Immature natural killer cell (primary cell): ENCODE results near the gene SLC46A1. TPM values are rescaled to one million over a fixed set of nuclear protein-coding genes. Genes with fewer than 3 reads are reported as not detected.

ENCODE experiments used
- DNase-seq, 3 donors: peaks; one replicate each; pipeline ENCODE4 v3.0.0; 2022; ENCODE audit warnings: mixed read lengths in 1 of 3
- H3K27ac Mint-ChIP-seq, 6 donors: one replicate each; pipeline ENCODE4 v1.8.0; 2020; ENCODE audit warnings: mixed read lengths in 6 of 6, mild to moderate bottlenecking in 5 of 6, inconsistent platforms in 4 of 6, moderate library complexity in 3 of 6
- H3K27me3 Mint-ChIP-seq, 3 donors: one replicate each; pipeline ENCODE4 v1.8.0; 2020 to 2021; ENCODE audit warnings: low read depth in 3 of 3, mild to moderate bottlenecking in 3 of 3, mixed read lengths in 3 of 3, moderate library complexity in 3 of 3, inconsistent platforms in 1 of 3
- H3K36me3 Mint-ChIP-seq, 3 donors: one replicate each; pipeline ENCODE4 v1.8.0; 2020; ENCODE audit warnings: mixed read lengths in 3 of 3, inconsistent platforms in 2 of 3, mild to moderate bottlenecking in 2 of 3
- H3K4me1 Mint-ChIP-seq, 2 donors: one replicate each; pipeline ENCODE4 v1.8.0; 2020; ENCODE audit warnings: inconsistent platforms in 2 of 2, mild to moderate bottlenecking in 2 of 2, mixed read lengths in 2 of 2, moderate library complexity in 1 of 2
- H3K4me3 Mint-ChIP-seq, 5 donors: one replicate each; pipeline ENCODE4 v1.8.0; 2020; ENCODE audit warnings: mild to moderate bottlenecking in 5 of 5, mixed read lengths in 5 of 5, inconsistent platforms in 3 of 5, moderate library complexity in 3 of 5
- H3K9me3 Mint-ChIP-seq, 6 donors: one replicate each; pipeline ENCODE4 v1.8.0; 2020; ENCODE audit warnings: mild to moderate bottlenecking in 6 of 6, mixed read lengths in 6 of 6, inconsistent platforms in 4 of 6, moderate library complexity in 3 of 6
- polyA plus RNA-seq, 3 donors: library from polyadenylated mRNA; unstranded; fragments of 300-500 nt; fragmentation: Illumina TruSeq; gene quantifications; one replicate each; pipeline ENCODE4 v1.2.3, GENCODE V29; 2021

SLC46A1 gene
- polyA plus RNA-seq, 3 donors from 2014 or later = 0.61 to 1.9 TPM; not detected in 1

GRCh38 chr17:28347261-28347891, 58.6 kb downstream of the SLC46A1 start:
- no peak for DNase-seq
- H3K4me3 Mint-ChIP-seq = no peak overlapping the region
- H3K27me3 Mint-ChIP-seq = peaks cover 0 to 3% (median 0%) of the 10 kb centered on the region in 3 donors
- no peaks in the 10 kb centered on the region for H3K9me3 Mint-ChIP-seq
- no peaks in the 10 kb centered on the region for H3K4me1 Mint-ChIP-seq
- H3K36me3 Mint-ChIP-seq = peaks cover 11 to 54% (median 20%) of the 10 kb centered on the region in 3 donors
- H3K27ac Mint-ChIP-seq = no peak overlapping the region

DNA sequence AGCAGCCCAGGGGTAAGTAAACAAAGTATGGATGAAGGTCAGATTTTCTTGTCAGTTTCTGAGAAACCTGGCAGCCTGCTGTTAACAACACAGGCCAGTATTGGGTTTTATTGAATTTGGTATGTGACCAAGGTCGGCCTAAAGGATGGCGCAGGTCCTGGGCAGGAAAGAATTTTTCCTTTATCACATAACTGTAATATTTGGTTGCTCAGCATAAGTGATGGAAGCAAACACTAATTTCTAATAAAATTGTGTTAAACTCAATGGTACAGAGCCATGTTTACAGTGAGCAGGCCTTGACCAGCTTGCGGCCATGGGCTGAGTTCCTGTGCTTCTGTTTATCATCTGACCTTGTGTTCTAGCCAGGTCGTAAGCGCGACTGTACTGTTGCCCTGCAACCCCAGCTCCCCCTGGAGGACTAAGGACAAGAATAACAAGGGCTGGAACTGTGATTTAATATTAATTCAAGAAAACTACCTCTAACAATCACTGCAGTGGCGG, 59.2 kb downstream of the SLC46A1 start:
- Mint-ChIP-seq H3K4me3 (no peak overlapping the region), H3K9me3 (no peaks in the 10 kb centered on the region), H3K4me1 (no peaks in the 10 kb centered on the region), H3K27ac (peak overlapping the region in 1 of 6 donors; percentile 17), H3K27me3 (peaks cover 0 to 3% (median 0%) of the 10 kb centered on the region in 3 donors), H3K36me3 (peaks cover 11 to 55% (median 17%) of the 10 kb centered on the region in 3 donors)
- DNase-seq = no peak

DNA sequence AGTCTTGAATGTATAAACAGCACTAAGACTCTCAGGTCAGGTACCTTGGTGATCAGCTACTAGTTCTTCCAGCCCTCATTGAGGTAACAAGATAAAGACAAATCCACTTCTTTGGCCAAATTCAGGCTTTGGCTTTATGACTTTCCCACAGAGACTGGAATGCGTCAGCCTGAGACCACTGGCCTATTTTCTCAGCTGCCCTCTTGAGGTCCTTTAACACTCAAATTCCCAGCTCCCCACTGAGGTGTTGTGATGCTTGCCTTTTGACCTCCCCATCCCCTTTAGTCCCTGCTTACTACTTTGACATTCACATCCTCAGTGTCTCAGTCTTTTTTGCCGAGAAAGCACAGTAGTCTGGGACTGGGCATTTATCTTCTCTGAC, 59.8 kb downstream of the SLC46A1 start:
- Mint-ChIP-seq H3K27ac (peak overlapping the region in 1 of 6 donors; percentile 7), H3K27me3 (peaks cover 0 to 2% (median 0%) of the 10 kb centered on the region in 3 donors), H3K4me1 (no peaks in the 10 kb centered on the region), H3K36me3 (peaks cover 9 to 51% (median 17%) of the 10 kb centered on the region in 3 donors), H3K9me3 (no peaks in the 10 kb centered on the region), H3K4me3 (no peak overlapping the region)
- no peak for DNase-seq

- H3K36me3 Mint-ChIP-seq = peaks cover 4 to 46% (median 12%) of the 10 kb centered on the region in 3 donors
- H3K27ac Mint-ChIP-seq = peak overlapping the region in 1 of 6 donors; percentile 7
- H3K4me3 Mint-ChIP-seq = no peak overlapping the region
- DNase-seq = no peak
- H3K27me3 Mint-ChIP-seq = no peaks in the 10 kb centered on the region
- H3K4me1 Mint-ChIP-seq = no peaks in the 10 kb centered on the region
- H3K9me3 Mint-ChIP-seq = no peaks in the 10 kb centered on the region
Measured at GRCh38 chr17:28345419-28346198, 60.4 kb downstream of the SLC46A1 start.

Other genes with a start within 250 kb of the SLC46A1 start
- gene TMEM97, start 87.0 kb downstream of the SLC46A1 start, polyA plus RNA-seq = 10 to 100 TPM in 2 of 3 donors, 1 to 10 TPM in 1; 9.8 to 13.8 (median 11.4) TPM
- 10 to 100 TPM; 51.1 to 70.4 (median 53.0) TPM for gene IFT20, start 70.7 kb downstream of the SLC46A1 start, polyA plus RNA-seq
- 10 to 100 TPM in 1 of 3 donors, 1 to 10 TPM in 2; 4.7 to 11.6 (median 6.7) TPM for gene TNFAIP1, start 70.5 kb downstream of the SLC46A1 start, polyA plus RNA-seq
- gene POLDIP2, start 48.7 kb downstream of the SLC46A1 start, polyA plus RNA-seq = 100 to 1,000 TPM in 1 of 3 donors, 10 to 100 TPM in 2; 79.0 to 134 (median 80.3) TPM
- not detected for gene SEBOX, start 41.0 kb downstream of the SLC46A1 start, polyA plus RNA-seq
- not detected for gene VTN, start 35.9 kb downstream of the SLC46A1 start, polyA plus RNA-seq
- gene SARM1, start 34.5 kb downstream of the SLC46A1 start, polyA plus RNA-seq = 1 to 10 TPM; 8.0 to 9.2 (median 9.1) TPM
- not detected for gene SLC13A2, start 67.4 kb upstream of the SLC46A1 start, polyA plus RNA-seq
- not detected for gene FOXN1, start 100.1 kb upstream of the SLC46A1 start, polyA plus RNA-seq
- 10 to 100 TPM; 45.4 to 61.1 (median 50.4) TPM for gene UNC119, start 146.4 kb upstream of the SLC46A1 start, polyA plus RNA-seq
- 100 to 1,000 TPM in 1 of 3 donors, 10 to 100 TPM in 2; 71.7 to 135 (median 96.8) TPM for gene PIGS, start 165.3 kb upstream of the SLC46A1 start, polyA plus RNA-seq
- gene ALDOC, start 170.7 kb upstream of the SLC46A1 start, polyA plus RNA-seq = 10 to 100 TPM; 50.9 to 80.1 (median 53.2) TPM
- 1 to 10 TPM in 2 of 3 donors, under 1 TPM in 1; 0.73 to 4.1 (median 3.2) TPM for gene SPAG5, start 192.8 kb upstream of the SLC46A1 start, polyA plus RNA-seq
- gene RSKR, start 208.0 kb upstream of the SLC46A1 start, polyA plus RNA-seq = under 1 TPM in 1 of 3 donors, not detected in 2; 0.73 TPM
- gene BLTP2, start 238.9 kb upstream of the SLC46A1 start, polyA plus RNA-seq = 10 to 100 TPM; 16.1 to 43.2 (median 24.3) TPM